Small intestine (tissue), 7 donors: ENCODE measurements around the gene CPA5. TPM values are rescaled to one million over a fixed set of nuclear protein-coding genes. Genes with fewer than 3 reads are reported as not detected.
"Not testable (repeated sequence)": the region's sequence is repeated elsewhere in the genome, so short reads cannot be mapped to it uniquely, and the experiment has no call there.

Experiments
- DNase-seq, 2 donors: peaks; one replicate each; pipeline versions ENCODE4 v3.0.0 to v3.0.0-alpha.2; 2013
- FAIRE-seq: peaks from 2 replicates; lab custom pipeline; 2012; peaks lifted over from hg19 to GRCh38; lab: Jason Lieb, UNC
- H3K27ac ChIP-seq, 3 donors: one replicate each; pipeline ENCODE4 v1.5.1; 2013; ENCODE audit warnings: low read length in 2 of 3, mild to moderate bottlenecking in 2 of 3, control low read depth in 1 of 3, inconsistent platforms in 1 of 3, low read depth in 1 of 3, moderate library complexity in 1 of 3
- H3K27me3 ChIP-seq, 3 donors: one replicate each; pipeline ENCODE4 v1.6.1; 2013; ENCODE audit warnings: low read length in 3 of 3, inconsistent platforms in 1 of 3; ENCODE audit not compliant: control insufficient read depth in 3 of 3, insufficient read depth in 3 of 3
- H3K36me3 ChIP-seq, 3 donors: one replicate each; pipeline ENCODE4 v1.6.1; 2013; ENCODE audit warnings: low read length in 3 of 3, inconsistent platforms in 1 of 3, low read depth in 1 of 3, mild to moderate bottlenecking in 1 of 3, moderate library complexity in 1 of 3; ENCODE audit not compliant: control insufficient read depth in 3 of 3, insufficient read depth in 2 of 3
- H3K4me1 ChIP-seq, 3 donors: one replicate each; pipeline ENCODE4 v1.6.1; 2013; ENCODE audit warnings: low read length in 2 of 3, inconsistent platforms in 1 of 3, low read depth in 1 of 3, mild to moderate bottlenecking in 1 of 3, moderate library complexity in 1 of 3; ENCODE audit not compliant: control insufficient read depth in 3 of 3, insufficient read depth in 2 of 3
- H3K4me3 ChIP-seq, 3 donors: one replicate each; pipeline ENCODE4 v1.5.1; 2013; ENCODE audit warnings: low read length in 3 of 3, control low read depth in 1 of 3, inconsistent platforms in 1 of 3, low read depth in 1 of 3, mild to moderate bottlenecking in 1 of 3, moderate library complexity in 1 of 3
- H3K9me3 ChIP-seq, 2 donors: one replicate each; pipeline ENCODE4 v1.6.1; 2013; ENCODE audit warnings: low read depth in 1 of 2, low read length in 1 of 2; ENCODE audit not compliant: control insufficient read depth in 2 of 2, insufficient read depth in 1 of 2
- WGBS, 3 donors: extraction: QIAGEN DNeasy Blood & Tissue Kit; methylation state at CpG; one replicate each; pipeline ENCODE4 v1.1.7; 2013; 5-methylcytosine and 5-hydroxymethylcytosine counted together
- polyA plus RNA-seq, 4 donors: library from polyadenylated mRNA; stranded (reverse) in 3 of 4; unstranded in 1 of 4; fragments of 200-250 nt in 3 of 4; fragments of 120-200 nt in 1 of 4; gene quantifications; one replicate each; pipeline versions ENCODE4 v1.2.1 to v1.2.3, GENCODE V29; 2013
- donor health status: healthy with polysubstance abuse.
- donor health status: control.
- donor health status: control.
- donor health status: Bipolar disorder and iron deficiency.
- donor health status: healthy.

Gene CPA5
- polyA plus RNA-seq, 4 donors, result 0.04 to 0.68 TPM; not detected in 2

DNA sequence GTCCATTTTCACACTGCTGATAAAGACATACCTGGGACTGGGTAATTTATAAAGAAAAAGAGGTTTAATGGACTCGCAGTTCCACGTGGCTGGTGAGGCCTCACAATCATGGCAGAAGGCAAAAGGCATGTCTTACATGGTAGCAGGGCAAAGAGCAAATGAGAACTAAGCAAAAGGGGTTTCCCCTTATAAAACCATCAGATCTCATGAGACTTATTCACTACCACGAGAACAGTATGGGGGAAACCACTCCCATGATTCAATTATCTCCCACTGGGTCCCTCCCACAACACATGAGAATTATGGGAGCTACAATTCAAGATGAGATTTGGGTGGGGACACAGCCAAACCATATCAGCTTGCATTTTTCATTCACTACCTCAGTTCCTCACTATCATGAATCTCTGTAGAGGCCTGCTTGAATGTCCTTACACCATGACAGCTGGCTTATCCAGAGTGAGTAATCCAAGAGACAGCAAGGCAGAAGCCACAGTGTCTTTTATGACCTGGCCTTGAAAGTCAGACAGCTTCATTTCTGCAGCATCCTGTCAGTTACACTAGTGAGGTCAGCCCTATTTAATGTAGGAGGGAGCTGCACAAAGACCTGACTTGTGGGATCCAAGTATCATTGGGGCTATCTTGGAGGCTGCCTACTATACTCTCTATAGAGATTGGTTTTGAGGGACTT, 22.9 kb upstream of the CPA5 start:
- H3K36me3 ChIP-seq, H3K4me1 ChIP-seq, FAIRE-seq, H3K4me3 ChIP-seq, H3K9me3 ChIP-seq, H3K27me3 ChIP-seq, H3K27ac ChIP-seq, DNase-seq: not testable (repeated sequence)
- WGBS, 3 donors, result 71 to 91% (median 79%) methylated on average over 3 of the region's 3 CpGs

DNA sequence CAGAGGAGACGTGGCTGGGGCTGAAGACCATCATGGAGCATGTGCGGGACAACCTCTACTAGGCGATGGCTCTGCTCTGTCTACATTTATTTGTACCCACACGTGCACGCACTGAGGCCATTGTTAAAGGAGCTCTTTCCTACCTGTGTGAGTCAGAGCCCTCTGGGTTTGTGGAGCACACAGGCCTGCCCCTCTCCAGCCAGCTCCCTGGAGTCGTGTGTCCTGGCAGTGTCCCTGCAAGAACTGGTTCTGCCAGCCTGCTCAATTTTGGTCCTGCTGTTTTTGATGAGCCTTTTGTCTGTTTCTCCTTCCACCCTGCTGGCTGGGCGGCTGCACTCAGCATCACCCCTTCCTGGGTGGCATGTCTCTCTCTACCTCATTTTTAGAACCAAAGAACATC, 22.0 kb upstream of the CPA5 start:
- H3K9me3 ChIP-seq, result no peaks in the 10 kb centered on the region
- no peaks in the 10 kb centered on the region for H3K36me3 ChIP-seq
- H3K27ac ChIP-seq, result no peak overlapping the region
- FAIRE-seq, result no peak
- H3K27me3 ChIP-seq, result no peaks in the 10 kb centered on the region
- H3K4me3 ChIP-seq, result no peak overlapping the region
- DNase-seq, result no peak
- WGBS, 3 donors, result 90 to 92% (median 91%) methylated on average over 7 of the region's 7 CpGs
- no peaks in the 10 kb centered on the region for H3K4me1 ChIP-seq

DNA sequence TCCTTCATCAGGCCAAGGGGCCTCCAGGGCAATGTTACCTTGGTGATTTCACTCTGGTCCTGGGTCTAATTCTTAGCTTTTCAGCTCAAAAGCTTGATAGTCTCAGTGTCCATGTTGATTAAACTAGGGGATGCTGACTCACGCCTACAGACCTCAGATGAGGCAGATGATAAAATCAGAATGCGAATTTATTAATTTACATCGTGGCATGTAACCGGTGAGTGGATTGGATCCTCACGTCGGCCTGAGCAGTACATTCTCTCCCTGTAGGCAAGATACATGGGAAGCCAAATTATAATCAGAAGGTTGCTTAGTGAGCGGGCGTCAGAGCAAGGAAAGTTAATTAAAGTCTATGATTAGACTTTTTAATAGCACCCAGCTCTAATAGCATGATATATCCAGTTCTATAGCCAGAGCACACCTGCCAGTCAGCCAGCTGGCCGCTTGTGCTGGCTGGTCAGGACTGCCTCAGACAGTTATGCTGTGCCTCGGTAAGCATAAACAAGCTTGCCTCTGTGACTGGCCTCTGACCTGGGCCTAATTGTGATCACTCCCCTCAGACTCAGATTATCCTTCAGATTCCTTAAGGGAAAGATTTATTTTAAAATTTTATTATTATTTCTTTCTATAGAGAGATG, 20.2 kb upstream of the CPA5 start:
- 91 to 98% (median 93%) methylated on average over 10 of the region's 10 CpGs for WGBS, 3 donors
- Histone ChIP-seq H3K9me3 (no peaks in the 10 kb centered on the region), H3K4me1 (no peaks in the 10 kb centered on the region), H3K27ac (no peak overlapping the region), H3K27me3 (no peaks in the 10 kb centered on the region), H3K4me3 (no peak overlapping the region), H3K36me3 (no peaks in the 10 kb centered on the region)
- DNase-seq (no peak), FAIRE-seq (no peak)

DNA sequence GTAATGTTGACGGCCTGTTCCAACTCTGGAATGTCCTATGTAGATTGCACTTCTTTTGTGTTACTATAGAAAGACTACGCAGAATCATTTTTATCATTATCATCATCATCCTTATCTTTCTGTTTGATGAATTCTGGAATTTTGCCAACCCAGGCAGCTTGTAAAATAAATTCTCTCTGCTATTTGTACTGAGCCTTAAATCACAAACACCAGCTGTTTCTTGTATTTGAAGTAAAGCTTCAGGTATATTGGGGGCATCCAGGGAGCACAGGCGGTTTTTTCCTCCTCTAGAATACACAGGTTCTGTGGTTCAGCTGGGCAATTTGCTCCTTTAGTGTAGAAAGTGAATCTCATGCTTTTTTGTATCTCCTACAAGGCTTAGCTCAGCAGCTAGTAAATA, 14.9 kb upstream of the CPA5 start:
- FAIRE-seq (no peak), DNase-seq (no peak)
- H3K9me3 ChIP-seq, result no peaks in the 10 kb centered on the region
- H3K4me3 ChIP-seq, result no peak overlapping the region
- no peak overlapping the region for H3K27ac ChIP-seq
- no peaks in the 10 kb centered on the region for H3K4me1 ChIP-seq
- WGBS, 3 donors, result 41 to 71% (median 63%) methylated on average over 3 of the region's 3 CpGs
- H3K27me3 ChIP-seq, result no peaks in the 10 kb centered on the region
- no peaks in the 10 kb centered on the region for H3K36me3 ChIP-seq

DNA sequence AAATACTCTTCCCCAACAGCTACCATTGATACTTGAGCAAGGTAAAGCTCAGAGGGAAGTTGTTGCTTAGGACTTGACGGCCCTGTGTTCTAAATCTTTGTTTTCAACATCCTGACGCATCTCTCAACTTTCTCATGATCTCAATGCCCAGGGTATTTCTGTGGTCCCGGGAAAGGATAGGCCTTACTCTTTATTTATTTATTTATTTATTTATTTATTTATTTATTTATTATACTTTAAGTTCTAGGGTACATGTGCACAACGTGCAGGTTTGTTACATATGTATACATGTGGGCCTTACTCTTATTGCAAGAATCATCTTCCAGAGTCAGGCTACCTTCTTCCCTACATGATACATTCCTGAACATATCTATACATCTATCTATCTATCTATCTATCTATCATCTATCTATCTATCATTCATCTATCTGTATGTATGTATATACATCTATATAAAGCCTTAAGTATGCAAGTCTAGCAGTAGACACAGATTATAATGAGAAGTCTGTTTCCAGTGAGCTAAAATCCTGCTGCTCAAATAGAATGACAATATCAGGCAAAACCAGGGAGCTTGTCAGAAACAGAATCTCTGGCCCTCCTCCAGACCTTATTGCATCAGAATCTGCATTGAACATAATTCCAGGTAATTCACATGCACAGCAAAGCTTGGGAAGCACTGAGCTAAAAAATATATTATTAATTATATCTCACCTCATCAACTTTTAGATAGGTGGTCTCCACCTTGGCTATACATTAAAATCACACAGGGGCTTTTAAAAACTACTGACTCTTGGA, 12.2 kb upstream of the CPA5 start:
- no peak for FAIRE-seq
- no peaks in the 10 kb centered on the region for H3K9me3 ChIP-seq
- H3K36me3 ChIP-seq, result no peaks in the 10 kb centered on the region
- H3K4me3 ChIP-seq, result no peak overlapping the region
- H3K27ac ChIP-seq, result no peak overlapping the region
- DNase-seq, result no peak
- no peaks in the 10 kb centered on the region for H3K4me1 ChIP-seq
- H3K27me3 ChIP-seq, result no peaks in the 10 kb centered on the region
- 93 to 95% (median 94%) methylated on average over 4 of the region's 4 CpGs for WGBS, 3 donors

DNA sequence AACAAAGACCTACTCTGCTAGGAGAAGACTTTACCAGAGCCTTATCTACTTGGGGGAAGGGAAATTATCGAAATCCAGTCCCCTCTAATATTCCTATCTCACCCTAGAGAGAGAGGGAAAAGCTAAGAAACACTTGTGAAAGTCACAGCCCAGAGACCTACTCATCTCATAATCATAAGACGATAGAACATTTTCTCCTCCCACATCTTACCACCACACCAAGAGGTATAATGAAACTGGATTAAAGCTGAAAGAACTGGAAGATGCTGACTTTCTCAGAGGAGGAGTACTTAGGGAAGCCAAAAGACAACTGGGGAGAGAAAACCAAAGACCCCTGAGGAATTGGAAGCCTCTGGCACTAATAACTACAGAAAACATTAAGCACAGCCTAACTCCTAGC, 10.8 kb upstream of the CPA5 start:
- DNase-seq, result no peak
- Histone ChIP-seq H3K9me3 (no peaks in the 10 kb centered on the region), H3K4me3 (no peak overlapping the region), H3K27ac (no peak overlapping the region), H3K36me3 (no peaks in the 10 kb centered on the region), H3K27me3 (no peaks in the 10 kb centered on the region), H3K4me1 (no peaks in the 10 kb centered on the region)
- WGBS, 3 donors, result 66 to 86% (median 76%) methylated on average over 2 of the region's 2 CpGs
- FAIRE-seq, result no peak

DNA sequence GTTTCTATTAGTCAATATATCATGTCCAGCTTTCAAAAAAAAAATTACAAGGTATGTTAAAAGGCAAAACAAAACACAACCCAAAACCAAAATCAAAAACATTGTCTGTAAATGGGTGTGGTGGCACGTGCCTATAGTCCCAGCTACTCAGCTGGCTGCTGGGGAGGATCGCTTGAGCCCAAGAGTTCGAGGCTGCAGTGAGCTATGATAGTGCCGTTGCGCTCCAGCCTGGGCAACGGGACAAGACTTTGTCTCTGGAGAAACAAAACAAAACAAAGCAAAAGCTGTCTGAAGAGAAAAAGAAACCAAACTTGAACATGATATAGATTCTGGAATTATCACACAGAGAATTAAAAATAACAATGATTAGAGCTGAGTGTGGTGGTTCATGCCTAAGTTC, 10.3 kb upstream of the CPA5 start:
- Histone ChIP-seq H3K4me1 (no peaks in the 10 kb centered on the region), H3K4me3 (no peak overlapping the region), H3K27ac (no peak overlapping the region), H3K27me3 (no peaks in the 10 kb centered on the region), H3K36me3 (no peaks in the 10 kb centered on the region), H3K9me3 (no peaks in the 10 kb centered on the region)
- no peak for FAIRE-seq
- WGBS, 3 donors, result 55 to 62% (median 62%) methylated on average over 6 of the region's 6 CpGs
- DNase-seq, result no peak

DNA sequence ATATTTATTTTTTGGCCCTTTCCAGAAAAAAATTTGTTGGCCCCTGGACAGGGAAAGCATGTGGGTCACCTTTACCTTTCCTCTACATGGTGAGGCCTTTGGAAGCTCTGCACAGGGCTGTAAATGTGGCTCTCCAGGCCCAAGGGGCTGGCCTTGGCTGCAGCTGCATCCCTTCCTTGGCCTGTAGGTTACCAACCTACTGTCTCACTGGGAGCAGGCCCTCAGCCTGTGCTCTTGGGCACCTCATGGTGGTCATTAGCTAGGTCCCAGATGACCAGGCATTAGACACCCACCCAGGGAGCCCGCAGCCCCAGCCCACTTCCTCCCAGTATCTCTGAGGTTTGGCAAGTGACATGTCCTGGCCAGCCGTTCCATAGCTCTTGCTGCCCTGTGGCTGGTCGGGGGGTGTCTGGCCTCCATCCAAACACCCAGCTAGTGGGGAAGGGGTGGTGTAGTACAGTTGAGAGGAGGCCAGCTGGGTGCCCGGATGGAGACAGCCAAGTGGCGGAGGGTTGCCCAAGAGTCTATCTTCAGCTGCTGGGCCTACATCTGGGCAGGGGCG, 7.1 kb upstream of the CPA5 start:
- Histone ChIP-seq H3K4me3 (no peak overlapping the region), H3K36me3 (no peaks in the 10 kb centered on the region), H3K27ac (no peak overlapping the region), H3K9me3 (peaks cover 0 to 4% of the 10 kb centered on the region in 2 donors), H3K27me3 (no peaks in the 10 kb centered on the region), H3K4me1 (no peaks in the 10 kb centered on the region)
- no peak for FAIRE-seq
- DNase-seq, result no peak
- 86 to 89% (median 88%) methylated on average over 6 of the region's 6 CpGs for WGBS, 3 donors
